GM18873 (cell line): ENCODE results near the gene DNAJA3.

Experiments
- ATAC-seq: cut with Tn5 transposase; IDR thresholded peaks from one replicate; pipeline ENCODE4 v1.9.1; 2021; ENCODE audit warnings: mild to moderate bottlenecking, moderate library complexity, moderate number of reproducible peaks; ENCODE audit not compliant: unreplicated experiment, low FRiP score

Gene DNAJA3

GRCh38 chr16:4468972-4469371 lies 43.3 kb downstream of the DNAJA3 start:
- ATAC-seq, result no peak

DNA sequence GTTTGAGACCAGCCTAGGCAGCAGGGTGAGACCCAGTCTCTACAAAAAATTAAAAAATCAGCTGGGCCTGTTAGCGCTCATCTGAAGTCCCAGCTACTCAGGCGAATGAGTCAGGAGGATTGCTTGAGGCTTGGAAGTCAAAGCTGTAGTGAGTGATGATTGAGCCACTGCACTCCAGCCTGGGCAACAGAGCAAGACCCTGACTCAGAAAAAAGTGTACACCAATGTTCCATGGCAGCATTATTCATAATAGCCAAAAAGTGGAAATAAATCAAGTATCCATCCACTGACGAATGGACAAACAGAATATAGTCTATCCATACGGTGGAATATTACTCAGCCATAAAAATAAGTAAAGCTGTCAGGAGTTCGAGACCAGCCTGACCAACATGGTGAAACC lies 46.2 kb downstream of the DNAJA3 start:
- no peak for ATAC-seq

GRCh38 chr16:4472880-4473279 lies 47.2 kb downstream of the DNAJA3 start:
- ATAC-seq, result no peak

DNA sequence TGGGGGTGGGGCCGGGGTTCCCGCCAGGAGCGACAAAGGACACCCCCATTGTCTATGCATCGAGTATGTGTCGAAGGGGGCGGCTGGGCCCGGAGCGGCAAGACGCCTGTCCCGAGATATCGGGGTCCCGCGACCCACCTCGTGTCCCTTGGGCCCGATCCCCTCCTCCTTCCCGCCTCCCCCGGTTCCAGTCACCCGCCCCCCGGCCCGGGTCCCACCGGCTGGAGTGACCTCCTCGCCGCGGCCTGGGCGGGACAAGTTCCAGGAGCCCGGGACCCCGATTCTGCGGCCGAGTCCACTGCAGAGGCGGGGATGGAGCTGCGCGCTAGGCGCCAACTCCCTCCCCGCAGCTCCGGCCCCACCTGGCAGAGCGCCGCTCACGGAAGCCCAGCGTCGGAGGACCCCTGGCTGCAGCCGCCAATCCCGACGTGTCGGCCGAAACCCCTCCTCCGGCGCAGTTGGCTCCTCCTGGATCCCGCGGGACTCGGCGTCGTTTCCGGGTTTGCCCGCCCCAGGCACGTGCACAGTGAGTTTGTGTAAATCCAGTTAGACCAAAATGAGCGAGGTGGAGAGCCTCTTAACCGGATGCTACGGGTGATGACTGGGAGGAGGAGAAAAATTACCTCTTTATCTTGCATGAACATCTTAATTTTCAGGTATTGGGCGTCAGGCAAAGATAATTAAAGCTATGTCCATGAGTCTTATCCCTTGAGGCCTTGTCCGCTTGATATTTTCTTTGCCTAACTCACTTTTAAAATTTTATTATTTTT lies 48.7 kb downstream of the DNAJA3 start, which contains the start of gene NMRAL1:
TSS of gene NMRAL1 (minus strand) at position 434 of the 770 bp plus-strand sequence. CDS start 493 bp downstream, outside the sequence.
- ATAC-seq, result peak; percentile 48

GRCh38 chr16:4475880-4476788 lies 50.5 kb downstream of the DNAJA3 start, which contains the start of gene HMOX2:
Gene HMOX2, plus strand, starts transcription at chr16:4476398. Its CDS starts 29,127 bp downstream, at chr16:4505525.
- ATAC-seq, result peak; percentile 73

DNA sequence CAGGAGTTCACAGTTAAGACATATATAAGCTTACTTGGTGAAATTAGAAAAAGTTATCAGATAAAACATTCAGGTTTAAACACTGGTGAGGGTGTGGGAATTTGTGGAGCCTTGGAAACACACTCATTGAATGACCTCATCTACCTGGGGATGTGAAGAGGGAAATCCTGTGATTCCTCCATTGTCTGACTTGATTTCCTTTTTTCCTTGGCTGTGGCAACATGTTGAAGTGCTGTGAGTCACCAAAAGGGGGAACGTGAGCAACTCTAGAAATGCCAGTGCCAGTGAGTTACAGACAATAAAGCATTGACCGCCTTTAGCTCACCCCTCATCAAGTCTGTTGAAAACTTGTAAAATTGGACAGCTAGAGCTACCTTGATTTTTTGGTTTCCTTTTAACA lies 52.3 kb downstream of the DNAJA3 start:
- no peak for ATAC-seq

DNA sequence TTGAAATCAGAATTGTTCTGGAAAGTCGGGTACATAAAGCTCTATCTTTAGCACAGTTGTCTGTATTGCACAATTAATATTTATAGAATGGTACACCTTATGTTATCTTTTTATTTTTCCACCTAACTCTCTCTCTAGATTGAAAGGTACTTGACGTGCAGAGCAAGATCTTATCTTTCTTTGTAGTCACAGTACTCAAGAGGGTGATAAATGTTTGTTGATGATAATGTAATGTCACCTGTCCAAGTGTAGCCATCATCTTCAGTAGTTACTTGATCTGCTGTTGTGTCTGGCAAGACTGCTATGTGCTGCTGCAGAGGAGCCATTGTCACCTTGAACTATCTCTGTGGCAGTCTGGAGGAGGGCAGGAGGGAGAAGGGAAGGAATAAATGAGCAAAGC lies 55.9 kb downstream of the DNAJA3 start:
- no peak for ATAC-seq

DNA sequence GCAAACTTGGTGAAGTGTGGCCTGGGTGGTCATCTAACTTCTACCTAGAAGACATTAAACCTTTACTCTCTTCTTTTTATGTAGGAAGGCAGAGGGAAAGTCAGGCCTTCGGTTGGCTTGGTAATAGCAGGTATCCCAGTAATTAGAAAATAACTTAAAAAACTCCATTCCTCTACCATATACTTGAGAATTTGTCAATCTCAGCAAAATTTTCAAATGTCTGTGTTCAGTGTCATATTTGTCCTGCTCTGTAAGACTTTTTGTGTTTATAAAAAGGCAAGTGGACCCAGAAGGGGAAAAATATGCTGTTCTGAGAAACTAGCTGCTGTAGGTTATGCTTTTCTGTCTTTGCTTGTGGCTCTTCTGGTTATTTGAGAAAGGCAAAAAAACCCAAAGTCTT lies 56.3 kb downstream of the DNAJA3 start:
- ATAC-seq, result no peak

GRCh38 chr16:4486126-4486893 lies 60.6 kb downstream of the DNAJA3 start:
- ATAC-seq, result no peak

DNA sequence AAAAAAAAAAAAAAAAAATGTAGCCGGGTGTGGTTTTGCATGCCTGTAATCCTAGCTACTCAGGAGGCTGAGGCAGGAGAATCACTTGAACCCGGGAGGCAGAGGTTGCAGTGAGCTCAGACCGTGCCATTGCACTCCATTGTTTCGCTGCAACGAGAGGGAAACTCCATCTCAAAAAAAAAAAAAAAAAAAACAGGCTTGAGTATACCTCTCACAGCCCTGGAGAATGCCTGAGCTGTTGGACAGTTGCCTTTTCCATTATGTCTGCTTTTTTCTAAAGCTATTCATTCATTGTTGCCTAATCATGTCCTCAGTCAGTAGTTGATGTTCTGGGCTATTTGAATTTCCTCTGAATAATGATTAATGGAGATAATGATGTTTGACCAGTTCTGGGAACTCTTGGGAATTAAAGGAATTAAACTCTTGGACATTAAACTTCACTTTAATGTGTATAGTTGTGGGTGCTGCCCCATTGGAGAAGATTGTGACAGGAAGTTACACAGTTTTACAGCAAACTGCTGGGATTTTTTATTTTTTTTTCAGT lies 62.4 kb downstream of the DNAJA3 start:
- no peak for ATAC-seq

DNA sequence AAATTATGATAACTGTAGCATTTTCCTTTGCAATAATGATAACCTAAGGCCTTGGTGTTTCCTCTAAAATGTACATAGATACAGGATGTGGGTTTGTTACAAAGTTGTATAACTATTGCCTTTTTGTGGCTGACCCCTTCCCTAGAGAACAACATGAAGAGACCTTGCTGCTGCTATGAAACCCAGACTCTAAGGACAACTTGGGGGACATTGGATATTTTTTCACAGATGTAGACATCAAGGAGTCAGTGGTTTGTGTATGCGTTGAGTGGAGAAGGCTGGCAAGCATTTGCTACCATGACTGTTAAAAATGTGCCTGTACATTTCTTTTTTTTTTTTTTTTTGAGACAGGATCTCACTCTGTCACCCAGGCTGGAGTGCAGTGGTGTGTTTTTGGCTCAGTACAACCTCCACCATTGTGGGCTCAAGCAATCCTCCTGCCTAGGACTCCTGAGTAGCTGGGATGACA lies 62.9 kb downstream of the DNAJA3 start:
- ATAC-seq, result no peak

- no peak for ATAC-seq
Measured at GRCh38 chr16:4489030-4489429, 63.4 kb downstream of the DNAJA3 start.

DNA sequence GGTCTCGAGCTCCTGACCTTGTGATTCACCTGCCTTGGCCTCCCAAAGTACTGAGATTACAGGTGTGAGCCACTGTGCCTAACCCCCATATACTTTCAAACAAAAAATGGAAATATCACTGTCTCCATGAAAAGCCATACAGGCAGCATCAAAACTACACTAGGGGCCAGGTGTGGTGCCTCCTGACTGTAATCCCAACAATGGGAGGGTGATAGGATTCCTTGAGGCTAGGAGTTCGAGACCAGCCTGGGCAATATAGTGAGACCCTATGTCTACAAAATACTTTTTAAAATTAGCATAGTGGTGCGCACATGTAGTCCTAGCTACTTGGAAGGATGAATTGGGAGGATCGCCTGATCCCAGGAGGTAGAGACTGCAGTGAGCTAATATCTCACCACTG lies 66.2 kb downstream of the DNAJA3 start:
- ATAC-seq, result no peak

GRCh38 chr16:4494746-4495490 lies 69.2 kb downstream of the DNAJA3 start:
- no peak for ATAC-seq

GRCh38 chr16:4495766-4496165 lies 70.1 kb downstream of the DNAJA3 start:
- no peak for ATAC-seq

- no peak for ATAC-seq
Measured at GRCh38 chr16:4496305-4496704, 70.6 kb downstream of the DNAJA3 start.

DNA sequence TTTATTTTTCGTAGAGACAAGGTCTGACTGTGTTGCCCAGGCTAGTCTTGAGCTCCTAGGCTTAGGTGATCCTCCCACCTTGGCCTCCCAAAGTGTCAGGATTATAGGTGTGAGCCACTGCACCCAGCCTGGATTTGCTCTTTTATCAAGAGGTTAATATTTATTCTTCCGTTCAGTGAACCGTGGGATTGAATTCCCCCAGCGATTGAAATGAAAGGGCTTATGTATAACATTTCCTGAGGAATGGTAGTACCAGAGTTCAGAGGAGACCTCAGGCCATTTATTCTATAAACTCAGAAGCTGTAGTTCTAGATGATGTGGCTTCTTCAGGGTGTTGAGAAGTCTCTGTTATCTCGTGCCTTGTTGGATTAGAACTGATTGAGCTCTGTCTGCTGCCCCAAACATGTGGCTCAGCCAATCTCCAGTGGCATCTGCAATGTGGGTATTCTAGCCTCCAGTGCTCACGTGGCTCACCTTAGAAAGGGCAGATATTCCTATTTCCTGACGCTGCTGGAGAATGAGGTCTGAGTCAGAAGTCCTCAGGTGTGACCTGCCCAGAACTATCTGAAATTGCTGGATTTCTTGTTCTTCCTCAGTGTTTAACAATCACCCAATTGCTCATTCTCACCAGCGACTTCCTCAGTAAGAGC lies 73.0 kb downstream of the DNAJA3 start:
- no peak for ATAC-seq

DNA sequence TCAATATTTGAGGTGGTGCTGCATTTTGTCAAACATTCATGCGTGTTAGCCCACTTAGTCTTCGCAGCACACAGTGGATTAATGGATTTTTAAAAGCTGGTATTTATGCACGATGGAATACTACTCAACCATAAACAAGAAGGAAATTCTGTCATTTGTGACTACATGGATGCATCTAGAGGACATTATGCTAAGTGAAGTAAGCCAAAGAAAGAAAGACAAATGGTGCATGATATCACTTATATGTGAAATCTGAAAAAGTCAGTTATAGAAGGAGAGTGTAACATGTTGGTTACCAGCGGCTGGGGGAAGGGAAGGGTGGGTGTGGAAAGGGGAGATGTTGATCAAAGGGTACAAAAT lies 73.5 kb downstream of the DNAJA3 start:
- ATAC-seq, result no peak

DNA sequence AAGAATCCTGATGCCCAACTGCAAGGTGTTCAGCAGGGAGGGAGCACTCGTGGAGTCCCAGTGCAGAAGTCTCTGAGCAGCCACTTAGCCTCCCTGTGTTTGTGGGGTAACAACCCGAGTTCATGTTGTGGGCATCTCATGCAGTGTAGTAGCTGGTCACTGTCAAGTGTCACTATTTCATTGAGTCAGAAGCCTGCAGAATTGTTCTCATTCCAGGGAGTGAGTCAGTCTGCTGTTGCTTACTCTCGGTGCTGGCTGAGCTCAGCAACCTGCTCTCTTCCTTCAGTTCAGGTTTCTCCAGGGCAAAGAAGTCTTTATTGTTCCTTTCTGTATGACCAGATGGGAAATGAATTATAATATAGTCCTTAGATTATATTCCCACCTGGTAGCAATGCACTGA lies 74.6 kb downstream of the DNAJA3 start:
- ATAC-seq, result no peak
